Transverse colon (tissue), 4 donors: ENCODE data around the gene MAP3K3. TPM values are rescaled to one million over a fixed set of nuclear protein-coding genes. Genes with fewer than 3 reads are reported as not detected.

ENCODE experiments used
- DNase-seq: peaks from one replicate; pipeline ENCODE4 v3.0.0-alpha.2; 2019
- H3K27ac ChIP-seq, 4 donors: fragments of 200-600 bp; sonication (generic); 2 replicates each; pipeline ENCODE4 v1.5.1; 2016 to 2018; ENCODE audit warnings: inconsistent platforms in 4 of 4
- H3K27me3 ChIP-seq: fragments of 200-600 bp; sonication (generic); 2 replicates; pipeline ENCODE4 v1.5.1; 2017; ENCODE audit warnings: inconsistent platforms
- H3K36me3 ChIP-seq, 4 donors: fragments of 200-600 bp; sonication (generic); 2 replicates each; pipeline ENCODE4 v1.5.1; 2017 to 2019; ENCODE audit warnings: inconsistent platforms in 4 of 4
- H3K4me1 ChIP-seq, 4 donors: fragments of 200-600 bp; sonication (generic); 2 replicates each; pipeline ENCODE4 v1.5.1; 2017 to 2020; ENCODE audit warnings: inconsistent platforms in 4 of 4
- H3K4me3 ChIP-seq, 4 donors: fragments of 200-600 bp; sonication (generic); 1 replicate in 1 of 4; 2 replicates in 3 of 4; pipeline versions ENCODE4 v1.5.1 to v1.6.1; 2017 to 2019; ENCODE audit warnings: inconsistent platforms in 4 of 4
- H3K9me3 ChIP-seq, 2 donors: fragments of 200-600 bp; sonication (generic); 2 replicates each; pipeline ENCODE4 v1.5.1; 2017 to 2019; ENCODE audit warnings: inconsistent platforms in 2 of 2
- EP300 ChIP-seq: sonication (generic); formaldehyde crosslinking; IDR thresholded peaks from one replicate; pipeline ENCODE4 v1.6.1; 2017; ENCODE audit warnings: antibody characterized with exemption, low read depth
- POLR2A ChIP-seq: fragments of 450-650 bp; IDR thresholded peaks from one replicate; pipeline ENCODE4 v1.6.1; 2016; ENCODE audit warnings: antibody characterized with exemption, mild to moderate bottlenecking, moderate library complexity
- POLR2AphosphoS5 ChIP-seq, 3 donors: sonication (generic); formaldehyde crosslinking; IDR thresholded peaks; one replicate each; pipeline ENCODE4 v1.6.1; 2016; ENCODE audit warnings: antibody characterized with exemption in 3 of 3
- WGBS, 2 donors: methylation state at CpG; one replicate each; pipeline ENCODE4 v1.1.5; 2018; ENCODE audit warnings: low coverage in 1 of 2; 5-methylcytosine and 5-hydroxymethylcytosine counted together
- in situ Hi-C, 4 donors: fragments of 200-750 bp; cut with MboI; loops; one replicate each; pipeline versions ENCODE4 v1.15.0 to v1.15.1; 2017; ENCODE audit warnings: low sequenced_read_pairs in 3 of 4, low pct_ligation_motif_present in 1 of 4, low pct_unique_long_range_greater_than_20kb in 1 of 4
- intact Hi-C: fragments of 100-400 bp; cut with DNase I; formaldehyde crosslinking; loops from one replicate; pipeline ENCODE4 v1.15.1; 2023; ENCODE audit warnings: low total_unique reads
- total RNA-seq, 4 donors: library from RNA; depleted of rRNA; stranded (reverse); fragments of >200 nt; gene quantifications; one replicate each; pipeline ENCODE4 v1.1.0, GENCODE V29; 2016
- TF ChIP-seq, protein P1 (sequence below), 5 experiments: fragments of 200-600 bp in 3 of 5; fragments of 450-650 bp in 2 of 5; sonication (generic) in 3 of 5; IDR thresholded peaks; 1 replicate in 2 of 5; 2 replicates in 3 of 5; pipeline ENCODE4 v1.5.1; 2016 to 2017; ENCODE audit warnings: antibody characterized with exemption in 5 of 5, inconsistent platforms in 3 of 5, mild to moderate bottlenecking in 2 of 5, moderate library complexity in 1 of 5

Gene MAP3K3
- total RNA-seq, 4 donors from 2014 or later, result 15.7 to 32.1 (median 24.7) TPM

DNA sequence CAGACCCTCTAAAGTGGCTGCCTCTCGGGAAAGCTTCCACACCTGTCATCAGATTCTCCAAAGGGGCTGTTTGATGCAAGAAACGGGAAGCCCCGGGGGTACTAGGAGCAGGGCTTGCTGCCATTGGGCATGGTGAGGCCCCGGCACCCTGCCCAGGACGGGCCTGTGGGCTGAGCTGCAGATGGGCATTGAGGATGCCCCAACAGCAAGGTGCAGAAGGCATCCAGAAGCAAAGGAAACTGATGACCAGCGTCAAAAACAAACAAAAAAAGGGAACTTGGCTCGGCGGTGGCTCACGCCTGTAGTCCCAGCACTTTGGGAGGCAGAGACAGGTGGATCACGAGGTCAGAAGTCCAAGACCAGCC is 79.2 kb downstream of the MAP3K3 start:
- TF ChIP-seq, protein P1, sequence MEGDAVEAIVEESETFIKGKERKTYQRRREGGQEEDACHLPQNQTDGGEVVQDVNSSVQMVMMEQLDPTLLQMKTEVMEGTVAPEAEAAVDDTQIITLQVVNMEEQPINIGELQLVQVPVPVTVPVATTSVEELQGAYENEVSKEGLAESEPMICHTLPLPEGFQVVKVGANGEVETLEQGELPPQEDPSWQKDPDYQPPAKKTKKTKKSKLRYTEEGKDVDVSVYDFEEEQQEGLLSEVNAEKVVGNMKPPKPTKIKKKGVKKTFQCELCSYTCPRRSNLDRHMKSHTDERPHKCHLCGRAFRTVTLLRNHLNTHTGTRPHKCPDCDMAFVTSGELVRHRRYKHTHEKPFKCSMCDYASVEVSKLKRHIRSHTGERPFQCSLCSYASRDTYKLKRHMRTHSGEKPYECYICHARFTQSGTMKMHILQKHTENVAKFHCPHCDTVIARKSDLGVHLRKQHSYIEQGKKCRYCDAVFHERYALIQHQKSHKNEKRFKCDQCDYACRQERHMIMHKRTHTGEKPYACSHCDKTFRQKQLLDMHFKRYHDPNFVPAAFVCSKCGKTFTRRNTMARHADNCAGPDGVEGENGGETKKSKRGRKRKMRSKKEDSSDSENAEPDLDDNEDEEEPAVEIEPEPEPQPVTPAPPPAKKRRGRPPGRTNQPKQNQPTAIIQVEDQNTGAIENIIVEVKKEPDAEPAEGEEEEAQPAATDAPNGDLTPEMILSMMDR (IDR thresholded peaks at IDR 0.05), result no peak
- TF ChIP-seq EP300 (no peak), POLR2AphosphoS5 (IDR thresholded peaks at IDR 0.05) (no peak), POLR2A (no peak)
- intact Hi-C loops (no loop called here), in situ Hi-C loops (no loop called here)
- Histone ChIP-seq H3K27me3 (peaks cover 15% of the 10 kb centered on the region), H3K36me3 (no peaks in the 10 kb centered on the region), H3K9me3 (no peaks in the 10 kb centered on the region), H3K4me3 (peak overlapping the region in 2 of 4 donors; percentile 64 to 68), H3K27ac (peak overlapping the region; percentile 83 to 87 (median 84)), H3K4me1 (peaks cover 7 to 41% (median 29%) of the 10 kb centered on the region in 4 donors)
- no peak for DNase-seq
- WGBS, 2 donors, result 50 to 63% methylated on average over 1 to 10 of the region's 10 CpGs

DNA sequence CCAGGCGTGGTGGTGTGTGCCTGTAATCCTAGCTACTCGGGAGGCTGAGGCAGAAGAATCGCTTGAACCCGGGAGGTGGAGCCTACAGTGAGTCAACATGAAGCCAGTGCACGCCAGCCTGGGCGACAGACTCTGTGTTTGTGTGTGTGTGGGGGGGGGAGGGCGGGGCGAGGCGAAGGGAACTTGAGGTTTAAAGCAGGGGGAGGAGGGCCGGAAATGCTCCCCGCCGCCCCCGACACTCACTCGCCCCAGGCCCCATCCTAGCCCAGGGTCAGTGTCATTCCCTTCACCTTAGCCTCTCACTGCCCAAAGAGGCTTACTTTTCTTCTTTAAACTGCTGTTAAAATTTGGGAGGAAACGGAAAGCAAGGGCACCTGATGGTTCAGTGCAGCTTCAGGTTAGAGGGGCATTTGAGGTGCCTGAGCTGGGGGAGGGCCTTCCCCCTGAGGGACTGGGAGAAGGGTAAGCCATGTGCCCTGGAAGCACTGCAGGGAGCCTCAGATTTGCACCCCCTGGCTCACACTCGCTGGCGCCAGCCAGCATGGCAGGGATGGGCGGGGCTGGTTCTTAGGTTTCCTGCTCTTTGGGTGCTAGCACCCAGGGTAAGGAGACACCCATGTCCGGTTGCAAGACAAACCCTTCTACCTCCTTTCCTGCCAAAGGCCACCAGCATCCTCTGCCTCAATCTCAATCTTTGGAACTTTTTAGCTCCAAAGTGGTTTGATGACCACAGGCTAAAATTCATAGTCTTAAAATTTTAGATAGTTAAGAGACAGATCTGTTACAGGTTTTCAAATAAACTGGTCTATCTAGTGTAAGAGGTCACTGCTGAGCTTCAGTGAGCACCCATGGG is 79.9 kb downstream of the MAP3K3 start:
- H3K4me1 ChIP-seq, result peaks cover 7 to 35% (median 29%) of the 10 kb centered on the region in 4 donors
- H3K36me3 ChIP-seq, result no peaks in the 10 kb centered on the region
- TF ChIP-seq, protein P1 (IDR thresholded peaks at IDR 0.05), result no peak
- no peak for TF ChIP-seq EP300
- TF ChIP-seq POLR2A, result no peak
- TF ChIP-seq POLR2AphosphoS5 (IDR thresholded peaks at IDR 0.05), result peak in 1 of 3 donors; percentile 8
- in situ Hi-C loops, result no loop called here
- DNase-seq, result peak; percentile 56
- intact Hi-C loops, result no loop called here
- WGBS, 2 donors, result 78% methylated on average over 19 of the region's 19 CpGs; no CpG with 5 or more reads in 1 of the 2 donors
- peak overlapping the region; percentile 83 to 87 (median 84) for H3K27ac ChIP-seq
- no peaks in the 10 kb centered on the region for H3K9me3 ChIP-seq
- H3K27me3 ChIP-seq, result peaks cover 15% of the 10 kb centered on the region
- peak overlapping the region in 2 of 4 donors; percentile 11 to 64 for H3K4me3 ChIP-seq

DNA sequence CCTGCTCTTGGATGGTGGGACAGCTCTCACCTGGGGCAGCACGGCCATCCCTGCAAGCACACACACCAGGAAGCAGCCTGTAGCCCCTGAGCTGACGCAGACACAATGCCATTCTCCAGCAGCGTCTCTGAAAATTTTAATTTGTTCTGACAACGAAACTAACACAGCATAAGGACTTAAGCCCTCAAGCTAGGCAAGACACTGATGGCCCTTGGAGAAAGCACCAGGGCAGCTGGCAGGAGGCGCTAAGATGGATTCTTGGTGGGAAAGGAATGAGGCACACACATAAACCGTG is 80.5 kb downstream of the MAP3K3 start:
- no peak for DNase-seq
- no peaks in the 10 kb centered on the region for H3K9me3 ChIP-seq
- peaks cover 7 to 31% (median 27%) of the 10 kb centered on the region in 4 donors for H3K4me1 ChIP-seq
- WGBS, 2 donors, result 81% methylated on average over 6 of the region's 6 CpGs; no CpG with 5 or more reads in 1 of the 2 donors
- H3K36me3 ChIP-seq, result no peaks in the 10 kb centered on the region
- intact Hi-C loops, result no loop called here
- TF ChIP-seq POLR2AphosphoS5 (IDR thresholded peaks at IDR 0.05), result no peak
- no peak for TF ChIP-seq EP300
- no peak for TF ChIP-seq POLR2A
- TF ChIP-seq, protein P1 (IDR thresholded peaks at IDR 0.05), result no peak
- H3K27ac ChIP-seq, result peak overlapping the region in 3 of 4 donors; percentile 83 to 87 (median 86)
- peaks cover 15% of the 10 kb centered on the region for H3K27me3 ChIP-seq
- H3K4me3 ChIP-seq, result no peak overlapping the region
- in situ Hi-C loops, result no loop called here

DNA sequence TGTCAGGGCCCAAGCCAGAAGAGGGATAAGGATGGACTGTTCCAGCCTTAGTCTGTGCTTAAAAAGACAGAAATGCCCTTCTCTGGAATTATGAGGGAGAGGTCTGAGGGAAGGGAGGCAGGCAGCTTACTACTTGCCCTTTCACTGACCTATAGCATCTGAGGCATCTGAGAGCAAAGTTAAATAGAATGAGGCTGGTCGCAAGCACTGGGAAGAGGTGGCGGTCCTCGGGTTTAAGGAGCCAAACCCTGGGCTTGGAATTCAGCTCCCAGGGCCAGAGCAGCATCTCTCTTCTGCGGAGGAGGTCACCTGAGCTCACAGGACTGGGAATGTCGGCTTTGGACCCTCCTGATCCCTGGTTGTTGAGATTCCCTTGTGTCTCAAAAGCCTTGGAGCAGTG is 80.8 kb downstream of the MAP3K3 start:
- Histone ChIP-seq H3K27me3 (peaks cover 15% of the 10 kb centered on the region), H3K4me3 (no peak overlapping the region), H3K27ac (peak overlapping the region in 1 of 4 donors; percentile 87), H3K9me3 (no peaks in the 10 kb centered on the region), H3K4me1 (peaks cover 7 to 29% (median 26%) of the 10 kb centered on the region in 4 donors), H3K36me3 (no peaks in the 10 kb centered on the region)
- TF ChIP-seq EP300 (no peak), POLR2AphosphoS5 (IDR thresholded peaks at IDR 0.05) (no peak), POLR2A (no peak)
- TF ChIP-seq, protein P1 (IDR thresholded peaks at IDR 0.05), result no peak
- no peak for DNase-seq
- in situ Hi-C loops (no loop called here), intact Hi-C loops (no loop called here)
- 88% methylated on average over 5 of the region's 5 CpGs; no CpG with 5 or more reads in 1 of the 2 donors for WGBS, 2 donors
